ENCODE results near the gene POFUT2. TPM values are rescaled to one million over a fixed set of nuclear protein-coding genes. Genes with fewer than 3 reads are reported as not detected.

The POFUT2 gene
- total and polyA plus RNA-seq, 3 donors from 2014 or later = 49.9 to 63.3 (median 55.9) TPM

GRCh38 chr21:45283035-45283610, 4.6 kb downstream of the POFUT2 start:
- no peaks in the 10 kb centered on the region for H3K36me3 ChIP-seq (ENCODE audit: low read depth, missing control alignments)
- TF ChIP-seq CTCF (IDR thresholded peaks at IDR 0.05) (no peak), POLR2A (IDR thresholded peaks at IDR 0.05) (no peak)
- peak; percentile 9 for DNase-seq
- intact Hi-C loops (cut with DNase I; ENCODE audit: low total_unique reads) = no loop called here
- no peaks in the 10 kb centered on the region for H3K27me3 ChIP-seq
- no peak overlapping the region for H3K27ac ChIP-seq
- 90 to 93% methylated on average over 18 to 27 of the region's 31 CpGs for WGBS, 2 donors
- H3K9me3 ChIP-seq = no peaks in the 10 kb centered on the region
- H3K4me3 ChIP-seq = no peak overlapping the region
- H3K4me1 ChIP-seq = peaks cover 8% of the 10 kb centered on the region

GRCh38 chr21:45282283-45283034, 5.2 kb downstream of the POFUT2 start:
- no peaks in the 10 kb centered on the region for H3K27me3 ChIP-seq
- H3K36me3 ChIP-seq (ENCODE audit: low read depth, missing control alignments) = no peaks in the 10 kb centered on the region
- WGBS, 2 donors = 84 to 90% methylated on average over 16 to 22 of the region's 22 CpGs
- no peaks in the 10 kb centered on the region for H3K9me3 ChIP-seq
- peak; percentile 9 for DNase-seq
- no peak overlapping the region for H3K4me3 ChIP-seq
- H3K4me1 ChIP-seq = peaks cover 8% of the 10 kb centered on the region
- TF ChIP-seq CTCF (IDR thresholded peaks at IDR 0.05) = no peak
- TF ChIP-seq POLR2A (IDR thresholded peaks at IDR 0.05) = no peak
- intact Hi-C loops (cut with DNase I; ENCODE audit: low total_unique reads) = no loop called here
- H3K27ac ChIP-seq = no peak overlapping the region

- Histone ChIP-seq H3K36me3 (ENCODE audit: low read depth, missing control alignments) (no peaks in the 10 kb centered on the region), H3K4me3 (no peak overlapping the region), H3K27ac (no peak overlapping the region), H3K4me1 (peaks cover 4% of the 10 kb centered on the region), H3K27me3 (no peaks in the 10 kb centered on the region), H3K9me3 (no peaks in the 10 kb centered on the region)
- intact Hi-C loops (cut with DNase I; ENCODE audit: low total_unique reads) = no loop called here
- WGBS, 2 donors = 91 to 93% methylated on average over 24 to 30 of the region's 32 CpGs
- TF ChIP-seq POLR2A (IDR thresholded peaks at IDR 0.05) = no peak
- no peak for TF ChIP-seq CTCF (IDR thresholded peaks at IDR 0.05)
- peak; percentile 8 for DNase-seq
Measured at GRCh38 chr21:45281411-45282282, 6.0 kb downstream of the POFUT2 start.

- intact Hi-C loops (cut with DNase I; ENCODE audit: low total_unique reads) = no loop called here
- Histone ChIP-seq H3K4me3 (no peak overlapping the region), H3K27ac (no peak overlapping the region), H3K9me3 (no peaks in the 10 kb centered on the region), H3K27me3 (no peaks in the 10 kb centered on the region), H3K4me1 (no peaks in the 10 kb centered on the region), H3K36me3 (ENCODE audit: low read depth, missing control alignments) (no peaks in the 10 kb centered on the region)
- WGBS, 2 donors = 91 to 94% methylated on average over 9 of the region's 9 CpGs
- no peak for DNase-seq
- TF ChIP-seq CTCF (IDR thresholded peaks at IDR 0.05) (no peak), POLR2A (IDR thresholded peaks at IDR 0.05) (no peak)
Measured at GRCh38 chr21:45280969-45281368, 6.7 kb downstream of the POFUT2 start.
